ENCODE data around the gene NANOS3. TPM values are rescaled to one million over a fixed set of nuclear protein-coding genes. Genes with fewer than 3 reads are reported as not detected.

The NANOS3 gene
- total RNA-seq, 1 experiment from 2014 or later: not detected

GRCh38 chr19:13881692-13882418 is 4.9 kb downstream of the NANOS3 start (continued):
- TF ChIP-seq REST (IDR thresholded peaks at IDR 0.05; ENCODE audit: low read depth) (no peak), EZH2phosphoT487 (IDR thresholded peaks at IDR 0.05; ENCODE audit: borderline replicate concordance) (no peak), EGR1 (IDR thresholded peaks at IDR 0.05; ENCODE audit: low read depth) (no peak), SP1 (IDR thresholded peaks at IDR 0.05; ENCODE audit: low read depth) (no peak), EZH2 (IDR thresholded peaks at IDR 0.05) (no peak), YY1 (IDR thresholded peaks at IDR 0.05; ENCODE audit: extremely low read depth, insufficient replicate concordance, low read depth, low read length) (no peak)

GRCh38 chr19:13882419-13882795 is 5.5 kb downstream of the NANOS3 start:
- no peaks in the 10 kb centered on the region for H3K9me2 ChIP-seq (ENCODE audit: insufficient read depth)
- H2AFZ ChIP-seq (ENCODE audit: low read depth, low read length, poor library complexity, severe bottlenecking): no peak overlapping the region
- ChIA-PET CTCF (interaction anchor here (0.6 to 2.2 kb wide), 3 partner anchors 190 to 254 kb away, joined by 3 to 6 read pairs (median 3); partner anchors contain the start of genes ASF1B and MISP3), RAD21 (ENCODE audit: low non-redundant PET in 1 of 2, low total read pairs in 2 of 2, uncharacterized antibody in 2 of 2, unreplicated experiment in 2 of 2) (no interaction called here), POLR2A (no interaction called here)
- no peak overlapping the region for H3K27ac ChIP-seq (ENCODE audit: low read depth, low read length)
- DNase-seq (ENCODE audit: low read depth, low spot score): no peak
- no peaks in the 10 kb centered on the region for H3K9me3 ChIP-seq (ENCODE audit: control insufficient read depth in 1 of 2, insufficient read depth in 1 of 2, low read depth in 1 of 2, low read length in 2 of 2)
- no peak overlapping the region for H3K9ac ChIP-seq (ENCODE audit: low read length)
- H3K4me1 ChIP-seq (ENCODE audit: control insufficient read depth in 1 of 2, insufficient read depth in 2 of 2, low read length in 2 of 2): peaks cover 21 to 40% of the 10 kb centered on the region in 2 experiments
- H3K79me2 ChIP-seq (ENCODE audit: insufficient read depth, low read length): no peaks in the 10 kb centered on the region
- TF ChIP-seq ZNF274 (IDR thresholded peaks at IDR 0.05; ENCODE audit: low read depth, low read length) (no peak), EZH2 (IDR thresholded peaks at IDR 0.05) (no peak), JUND (IDR thresholded peaks at IDR 0.05) (no peak), ZFX (IDR thresholded peaks at IDR 0.05) (no peak), ELF1 (IDR thresholded peaks at IDR 0.05; ENCODE audit: borderline replicate concordance, low read depth) (no peak), SIN3A (IDR thresholded peaks at IDR 0.05; ENCODE audit: low read depth) (no peak), SP1 (IDR thresholded peaks at IDR 0.05; ENCODE audit: low read depth) (no peak), EZH2phosphoT487 (IDR thresholded peaks at IDR 0.05; ENCODE audit: borderline replicate concordance) (no peak), YY1 (IDR thresholded peaks at IDR 0.05; ENCODE audit: extremely low read depth, insufficient replicate concordance, low read depth, low read length) (no peak), POLR2AphosphoS5 (IDR thresholded peaks at IDR 0.05; ENCODE audit: low read depth, low read length) (no peak), CTCF (IDR thresholded peaks at IDR 0.05 in 2 of 3, conservative IDR thresholded peaks at IDR 0.05 in 1 of 3; ENCODE audit: borderline replicate concordance in 1 of 3, insufficient read depth in 1 of 3, low read depth in 2 of 3, low read length in 2 of 3) (no peak), MAX (IDR thresholded peaks at IDR 0.05) (no peak), CBX3 (IDR thresholded peaks at IDR 0.05; ENCODE audit: low read depth) (no peak), TCF7L2 (IDR thresholded peaks at IDR 0.05; ENCODE audit: borderline replicate concordance, extremely low read depth, insufficient read depth, insufficient read length) (no peak), FOSL1 (IDR thresholded peaks at IDR 0.05; ENCODE audit: low read depth) (no peak), SRF (IDR thresholded peaks at IDR 0.05; ENCODE audit: low read depth) (no peak), POLR2A (IDR thresholded peaks at IDR 0.05; ENCODE audit: borderline replicate concordance, extremely low read depth, insufficient read depth, insufficient read length) (no peak)
- H3K4me2 ChIP-seq (ENCODE audit: low read length): no peak overlapping the region
- no peaks in the 10 kb centered on the region for H3K27me3 ChIP-seq (ENCODE audit: insufficient read depth, low read length)
- no peaks in the 10 kb centered on the region for H4K20me1 ChIP-seq (ENCODE audit: insufficient read depth)
- intact Hi-C loops (cut with micrococcal nuclease): loop anchor here (5.0 kb wide), 1 partner anchor 315 kb away; no protein-coding TSS in a partner anchor
- no TSS peak for BruUV-seq (replicated peaks)
- ATAC-seq: no peak
- H3K4me3 ChIP-seq (replicated peaks in 1 of 2; ENCODE audit: low read depth in 1 of 2, low read length in 2 of 2): no peak overlapping the region
- H3K36me3 ChIP-seq (ENCODE audit: control insufficient read depth in 1 of 2, insufficient read depth in 2 of 2, low read length in 2 of 2): no peaks in the 10 kb centered on the region
